ENCODE results near the gene BIN2. TPM values are rescaled to one million over a fixed set of nuclear protein-coding genes. Genes with fewer than 3 reads are reported as not detected.
A peak's percentile ranks its signal among the peaks of the same experiment; 100 is the strongest.

Gene BIN2
- total and polyA plus RNA-seq, 10 of the 15 experiments (the other 5 are each of a cell fraction or from before 2014, with no cell fraction given) = 8.6 to 42.9 (median 32.1) TPM

DNA sequence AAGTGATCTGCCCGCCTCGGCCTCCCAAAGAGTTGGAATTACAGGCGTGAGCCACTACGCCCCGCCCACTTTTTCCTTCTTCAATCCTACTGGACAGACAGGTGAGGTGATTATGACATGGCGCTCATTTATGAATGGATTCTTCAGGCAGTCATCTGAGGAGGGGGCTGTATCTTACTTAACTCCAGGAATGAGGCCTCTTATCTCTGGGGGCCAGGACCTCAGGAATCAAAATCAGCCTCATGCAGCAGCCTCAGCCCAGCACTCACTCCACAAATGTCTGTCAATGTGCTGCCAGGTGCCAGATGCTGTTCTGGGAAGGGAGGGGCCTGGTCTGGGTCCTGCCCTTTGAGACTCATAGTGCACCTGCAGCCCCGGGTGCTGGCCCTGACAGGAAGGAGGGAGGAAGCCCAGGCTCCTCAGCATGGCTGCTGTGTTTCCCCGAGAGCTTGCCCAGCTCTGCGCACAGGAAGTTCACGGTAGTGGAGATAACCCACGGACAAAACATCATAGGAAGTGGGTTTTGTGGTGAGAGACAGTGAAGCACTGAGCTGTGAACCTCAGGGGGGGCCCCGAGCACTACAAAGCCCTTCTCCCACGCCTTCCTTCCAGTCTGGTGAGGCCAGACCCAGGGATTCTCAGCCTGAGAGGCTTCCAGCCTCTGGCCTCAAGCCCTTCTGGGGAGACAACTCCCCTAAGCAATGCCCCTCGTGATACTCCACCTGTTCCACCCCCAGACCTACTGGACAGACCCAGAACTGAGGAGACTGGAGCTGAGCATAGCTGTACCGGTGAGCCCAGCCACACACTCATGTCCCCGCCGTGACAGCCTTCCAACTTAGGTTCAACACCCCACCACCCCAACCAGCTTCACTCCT lies 44.9 kb upstream of the BIN2 start (continued):
- TF ChIP-seq, protein P1, sequence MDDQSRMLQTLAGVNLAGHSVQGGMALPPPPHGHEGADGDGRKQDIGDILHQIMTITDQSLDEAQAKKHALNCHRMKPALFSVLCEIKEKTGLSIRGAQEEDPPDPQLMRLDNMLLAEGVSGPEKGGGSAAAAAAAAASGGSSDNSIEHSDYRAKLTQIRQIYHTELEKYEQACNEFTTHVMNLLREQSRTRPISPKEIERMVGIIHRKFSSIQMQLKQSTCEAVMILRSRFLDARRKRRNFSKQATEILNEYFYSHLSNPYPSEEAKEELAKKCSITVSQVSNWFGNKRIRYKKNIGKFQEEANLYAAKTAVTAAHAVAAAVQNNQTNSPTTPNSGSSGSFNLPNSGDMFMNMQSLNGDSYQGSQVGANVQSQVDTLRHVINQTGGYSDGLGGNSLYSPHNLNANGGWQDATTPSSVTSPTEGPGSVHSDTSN (IDR thresholded peaks at IDR 0.05; ENCODE audit: insufficient replicate concordance, low read depth, low read length) = peak; percentile 24
- TF ChIP-seq BCL11A (IDR thresholded peaks at IDR 0.05; ENCODE audit: low read depth, low read length) (peak; percentile 81), NRF1 (conservative IDR thresholded peaks at IDR 0.05; ENCODE audit: low read depth, low read length) (no peak), BMI1 (IDR thresholded peaks at IDR 0.05; ENCODE audit: borderline replicate concordance) (no peak), YBX1 (IDR thresholded peaks at IDR 0.05) (no peak), SP1 (IDR thresholded peaks at IDR 0.05; ENCODE audit: low read depth, low read length) (peak; percentile 88), ETV6 (conservative IDR thresholded peaks at IDR 0.05 in 1 of 2, IDR thresholded peaks at IDR 0.05 in 1 of 2; ENCODE audit: borderline replicate concordance in 1 of 2, low read depth in 1 of 2) (peak in 1 of 2 experiments; percentile 100; a peak in 2 of 4 replicates), CHD1 (IDR thresholded peaks at IDR 0.05; ENCODE audit: low read depth, low read length) (no peak), FOXK2 (IDR thresholded peaks at IDR 0.05) (peak; percentile 55; the same call in 1 of the 2 replicates), CHD2 (IDR thresholded peaks at IDR 0.05; ENCODE audit: borderline replicate concordance, low read depth, low read length) (peak; percentile 71; the same call in 1 of the 2 replicates), RAD21 (IDR thresholded peaks at IDR 0.05; ENCODE audit: insufficient read depth, low read depth, low read length) (no peak)
- TF ChIP-seq, protein P2, sequence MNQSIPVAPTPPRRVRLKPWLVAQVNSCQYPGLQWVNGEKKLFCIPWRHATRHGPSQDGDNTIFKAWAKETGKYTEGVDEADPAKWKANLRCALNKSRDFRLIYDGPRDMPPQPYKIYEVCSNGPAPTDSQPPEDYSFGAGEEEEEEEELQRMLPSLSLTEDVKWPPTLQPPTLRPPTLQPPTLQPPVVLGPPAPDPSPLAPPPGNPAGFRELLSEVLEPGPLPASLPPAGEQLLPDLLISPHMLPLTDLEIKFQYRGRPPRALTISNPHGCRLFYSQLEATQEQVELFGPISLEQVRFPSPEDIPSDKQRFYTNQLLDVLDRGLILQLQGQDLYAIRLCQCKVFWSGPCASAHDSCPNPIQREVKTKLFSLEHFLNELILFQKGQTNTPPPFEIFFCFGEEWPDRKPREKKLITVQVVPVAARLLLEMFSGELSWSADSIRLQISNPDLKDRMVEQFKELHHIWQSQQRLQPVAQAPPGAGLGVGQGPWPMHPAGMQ (IDR thresholded peaks at IDR 0.05; ENCODE audit: borderline replicate concordance) = no peak
- TF ChIP-seq, protein P3, sequence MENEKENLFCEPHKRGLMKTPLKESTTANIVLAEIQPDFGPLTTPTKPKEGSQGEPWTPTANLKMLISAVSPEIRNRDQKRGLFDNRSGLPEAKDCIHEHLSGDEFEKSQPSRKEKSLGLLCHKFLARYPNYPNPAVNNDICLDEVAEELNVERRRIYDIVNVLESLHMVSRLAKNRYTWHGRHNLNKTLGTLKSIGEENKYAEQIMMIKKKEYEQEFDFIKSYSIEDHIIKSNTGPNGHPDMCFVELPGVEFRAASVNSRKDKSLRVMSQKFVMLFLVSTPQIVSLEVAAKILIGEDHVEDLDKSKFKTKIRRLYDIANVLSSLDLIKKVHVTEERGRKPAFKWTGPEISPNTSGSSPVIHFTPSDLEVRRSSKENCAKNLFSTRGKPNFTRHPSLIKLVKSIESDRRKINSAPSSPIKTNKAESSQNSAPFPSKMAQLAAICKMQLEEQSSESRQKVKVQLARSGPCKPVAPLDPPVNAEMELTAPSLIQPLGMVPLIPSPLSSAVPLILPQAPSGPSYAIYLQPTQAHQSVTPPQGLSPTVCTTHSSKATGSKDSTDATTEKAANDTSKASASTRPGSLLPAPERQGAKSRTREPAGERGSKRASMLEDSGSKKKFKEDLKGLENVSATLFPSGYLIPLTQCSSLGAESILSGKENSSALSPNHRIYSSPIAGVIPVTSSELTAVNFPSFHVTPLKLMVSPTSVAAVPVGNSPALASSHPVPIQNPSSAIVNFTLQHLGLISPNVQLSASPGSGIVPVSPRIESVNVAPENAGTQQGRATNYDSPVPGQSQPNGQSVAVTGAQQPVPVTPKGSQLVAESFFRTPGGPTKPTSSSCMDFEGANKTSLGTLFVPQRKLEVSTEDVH (IDR thresholded peaks at IDR 0.05; ENCODE audit: low read depth, partially characterized antibody) = no peak
- TF ChIP-seq, protein P4, sequence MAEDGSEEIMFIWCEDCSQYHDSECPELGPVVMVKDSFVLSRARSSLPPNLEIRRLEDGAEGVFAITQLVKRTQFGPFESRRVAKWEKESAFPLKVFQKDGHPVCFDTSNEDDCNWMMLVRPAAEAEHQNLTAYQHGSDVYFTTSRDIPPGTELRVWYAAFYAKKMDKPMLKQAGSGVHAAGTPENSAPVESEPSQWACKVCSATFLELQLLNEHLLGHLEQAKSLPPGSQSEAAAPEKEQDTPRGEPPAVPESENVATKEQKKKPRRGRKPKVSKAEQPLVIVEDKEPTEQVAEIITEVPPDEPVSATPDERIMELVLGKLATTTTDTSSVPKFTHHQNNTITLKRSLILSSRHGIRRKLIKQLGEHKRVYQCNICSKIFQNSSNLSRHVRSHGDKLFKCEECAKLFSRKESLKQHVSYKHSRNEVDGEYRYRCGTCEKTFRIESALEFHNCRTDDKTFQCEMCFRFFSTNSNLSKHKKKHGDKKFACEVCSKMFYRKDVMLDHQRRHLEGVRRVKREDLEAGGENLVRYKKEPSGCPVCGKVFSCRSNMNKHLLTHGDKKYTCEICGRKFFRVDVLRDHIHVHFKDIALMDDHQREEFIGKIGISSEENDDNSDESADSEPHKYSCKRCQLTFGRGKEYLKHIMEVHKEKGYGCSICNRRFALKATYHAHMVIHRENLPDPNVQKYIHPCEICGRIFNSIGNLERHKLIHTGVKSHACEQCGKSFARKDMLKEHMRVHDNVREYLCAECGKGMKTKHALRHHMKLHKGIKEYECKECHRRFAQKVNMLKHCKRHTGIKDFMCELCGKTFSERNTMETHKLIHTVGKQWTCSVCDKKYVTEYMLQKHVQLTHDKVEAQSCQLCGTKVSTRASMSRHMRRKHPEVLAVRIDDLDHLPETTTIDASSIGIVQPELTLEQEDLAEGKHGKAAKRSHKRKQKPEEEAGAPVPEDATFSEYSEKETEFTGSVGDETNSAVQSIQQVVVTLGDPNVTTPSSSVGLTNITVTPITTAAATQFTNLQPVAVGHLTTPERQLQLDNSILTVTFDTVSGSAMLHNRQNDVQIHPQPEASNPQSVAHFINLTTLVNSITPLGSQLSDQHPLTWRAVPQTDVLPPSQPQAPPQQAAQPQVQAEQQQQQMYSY (CRISPR knock-in tag; IDR thresholded peaks at IDR 0.05) = no peak
- TF ChIP-seq, protein P5, sequence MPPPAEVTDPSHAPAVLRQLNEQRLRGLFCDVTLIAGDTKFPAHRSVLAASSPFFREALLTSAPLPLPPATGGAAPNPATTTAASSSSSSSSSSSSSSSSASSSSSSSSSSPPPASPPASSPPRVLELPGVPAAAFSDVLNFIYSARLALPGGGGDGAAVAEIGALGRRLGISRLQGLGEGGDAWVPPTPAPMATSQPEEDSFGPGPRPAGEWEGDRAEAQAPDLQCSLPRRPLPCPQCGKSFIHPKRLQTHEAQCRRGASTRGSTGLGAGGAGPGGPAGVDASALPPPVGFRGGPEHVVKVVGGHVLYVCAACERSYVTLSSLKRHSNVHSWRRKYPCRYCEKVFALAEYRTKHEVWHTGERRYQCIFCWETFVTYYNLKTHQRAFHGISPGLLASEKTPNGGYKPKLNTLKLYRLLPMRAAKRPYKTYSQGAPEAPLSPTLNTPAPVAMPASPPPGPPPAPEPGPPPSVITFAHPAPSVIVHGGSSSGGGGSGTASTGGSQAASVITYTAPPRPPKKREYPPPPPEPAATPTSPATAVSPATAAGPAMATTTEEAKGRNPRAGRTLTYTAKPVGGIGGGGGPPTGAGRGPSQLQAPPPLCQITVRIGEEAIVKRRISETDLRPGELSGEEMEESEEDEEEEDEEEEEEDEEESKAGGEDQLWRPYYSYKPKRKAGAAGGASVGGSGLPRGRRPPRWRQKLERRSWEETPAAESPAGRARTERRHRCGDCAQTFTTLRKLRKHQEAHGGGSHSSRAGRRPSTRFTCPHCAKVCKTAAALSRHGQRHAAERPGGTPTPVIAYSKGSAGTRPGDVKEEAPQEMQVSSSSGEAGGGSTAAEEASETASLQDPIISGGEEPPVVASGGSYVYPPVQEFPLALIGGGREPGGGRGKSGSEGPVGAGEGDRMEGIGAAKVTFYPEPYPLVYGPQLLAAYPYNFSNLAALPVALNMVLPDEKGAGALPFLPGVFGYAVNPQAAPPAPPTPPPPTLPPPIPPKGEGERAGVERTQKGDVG (CRISPR knock-in tag; IDR thresholded peaks at IDR 0.05) = no peak
